Stimulated activated CD4-positive, alpha-beta T cell treated with anti-CD3 and anti-CD28 coated beads, Interleukin-2, amount 100 ng/mL, for 24 hours (primary cell): ENCODE results near the gene ZNF827.

Experiments used
- DNase-seq, 2 donors: peaks; one replicate each; pipeline ENCODE4 v3.0.0-alpha.2; 2020

Gene ZNF827

DNA sequence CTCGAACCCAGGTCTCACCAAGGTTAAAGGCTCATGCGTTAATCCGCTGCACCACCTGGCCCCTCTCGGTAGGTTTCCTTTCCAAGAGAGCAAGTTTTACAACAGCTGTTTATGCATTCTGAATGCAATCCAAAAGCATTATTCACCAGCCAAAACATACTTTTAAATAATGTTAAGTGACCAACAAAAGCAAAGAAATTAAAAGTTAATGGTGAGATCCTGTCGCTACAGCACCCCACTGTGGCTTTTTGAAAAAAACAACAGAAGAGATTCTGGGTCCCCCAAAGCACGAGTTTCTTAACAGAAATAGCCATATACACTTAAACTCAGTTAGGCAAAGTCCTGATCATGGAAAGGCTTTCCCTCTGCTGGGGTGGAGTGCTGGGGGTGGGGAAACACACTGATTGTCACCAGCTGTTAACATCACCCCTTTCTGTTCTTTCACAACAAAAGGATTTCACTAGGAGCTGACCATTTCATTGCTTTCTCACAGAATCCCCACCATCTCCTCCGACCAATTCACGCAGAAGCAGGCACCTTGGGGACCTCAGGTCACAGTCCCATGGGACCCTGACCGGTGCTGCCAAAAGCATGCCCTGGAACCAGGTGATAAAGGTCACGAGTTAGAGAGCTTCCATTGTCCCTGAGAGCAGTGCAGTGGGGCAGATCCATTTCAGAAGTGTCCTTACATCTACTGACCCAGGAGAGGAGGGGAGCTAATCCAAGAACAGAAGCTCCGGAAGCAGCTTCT, 51.2 kb downstream of the ZNF827 start:
- DNase-seq, result no peak

DNA sequence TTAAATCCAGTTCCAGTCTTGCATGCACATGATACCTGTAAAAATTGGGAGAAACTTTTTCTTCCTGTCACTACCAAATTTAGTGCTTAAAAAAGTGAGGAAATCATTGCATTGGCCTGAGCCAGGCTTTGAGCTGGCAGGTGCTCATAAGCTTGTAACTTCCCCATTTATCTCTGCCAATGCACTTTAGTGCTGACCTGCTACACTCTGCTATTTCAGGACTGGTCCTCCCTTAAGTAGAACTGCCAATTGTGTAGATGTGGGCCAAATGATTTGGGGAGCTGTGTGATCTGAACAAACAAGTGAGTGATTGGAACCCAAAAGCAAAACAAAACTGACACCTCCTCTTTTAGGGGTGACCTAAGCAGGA, 51.8 kb downstream of the ZNF827 start:
- no peak for DNase-seq

DNA sequence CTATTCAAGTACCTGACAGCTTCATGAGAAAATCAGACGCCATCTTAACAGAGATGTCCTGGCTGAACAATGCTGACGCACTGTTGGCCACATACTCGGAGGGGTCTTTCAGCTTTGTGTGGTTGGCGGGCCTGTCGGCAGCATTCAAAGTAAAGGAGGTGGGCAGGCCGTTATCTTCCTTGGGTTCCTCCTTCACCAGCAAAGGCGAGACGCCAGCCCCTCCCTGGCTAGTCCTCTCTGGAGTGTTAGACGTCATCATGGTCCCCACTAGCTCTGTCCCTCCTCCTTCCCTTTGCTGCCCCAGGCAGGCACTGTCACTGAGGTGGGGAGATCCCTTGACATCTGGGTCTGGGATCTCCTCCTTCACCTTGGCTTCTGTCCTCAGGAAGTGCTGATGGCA, 53.0 kb downstream of the ZNF827 start:
- DNase-seq, result no peak

- DNase-seq, result no peak
These were observed 53.8 kb downstream of the ZNF827 start for GRCh38 chr4:145884775-145885174.

- DNase-seq, result no peak
These were observed 55.4 kb downstream of the ZNF827 start for GRCh38 chr4:145883101-145883694.

GRCh38 chr4:145882604-145883003, 56.0 kb downstream of the ZNF827 start:
- DNase-seq, result no peak

- DNase-seq, result no peak
These were observed 56.6 kb downstream of the ZNF827 start for GRCh38 chr4:145881989-145882388.

DNA sequence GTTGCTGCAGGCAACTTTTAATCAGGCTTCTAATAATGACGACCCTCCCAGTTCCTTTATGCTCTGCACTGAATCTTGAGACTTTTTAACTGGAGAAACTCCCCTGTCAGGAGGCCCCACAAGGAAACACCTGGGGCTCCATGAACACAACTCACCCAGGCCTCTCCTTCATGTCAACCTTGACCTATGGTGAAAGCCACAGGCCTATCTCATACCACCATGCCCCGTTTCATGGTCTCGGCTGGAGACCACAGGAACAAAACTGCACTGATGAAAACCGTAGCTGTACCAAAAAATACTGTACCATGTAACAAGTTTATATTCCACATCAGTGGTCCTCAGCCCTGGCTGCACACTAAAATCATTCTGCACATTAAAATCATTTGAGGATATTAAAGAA, 57.0 kb downstream of the ZNF827 start:
- DNase-seq, result no peak

DNA sequence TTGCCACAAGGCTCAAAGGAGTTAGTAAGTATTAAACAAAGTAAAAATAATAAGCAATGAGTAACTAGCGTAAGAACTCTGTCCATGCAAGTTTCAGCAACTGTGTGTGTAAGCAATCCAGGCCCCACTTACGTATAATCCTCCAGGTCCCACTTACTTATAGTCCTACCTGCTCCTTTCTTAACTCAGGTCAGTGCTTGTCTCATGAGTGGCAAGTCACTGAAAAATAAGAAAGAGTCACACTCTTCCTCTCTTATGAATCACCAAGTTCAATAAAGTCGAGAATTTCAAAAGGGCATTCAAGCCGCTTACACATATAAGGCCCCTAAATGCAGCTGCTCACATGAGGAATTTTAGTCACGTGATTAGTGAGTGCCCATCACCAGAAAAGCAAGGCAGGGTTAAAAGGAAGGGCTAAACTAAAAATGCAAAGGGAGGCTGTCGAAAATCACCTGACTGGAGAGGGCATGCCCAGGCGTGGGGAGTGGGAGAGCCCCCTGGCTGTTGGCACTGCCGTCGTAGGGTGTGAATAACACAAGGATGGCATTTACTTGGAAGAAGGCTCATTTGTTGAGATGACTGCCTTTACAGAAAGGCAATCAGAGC, 58.2 kb downstream of the ZNF827 start:
- no peak for DNase-seq

DNA sequence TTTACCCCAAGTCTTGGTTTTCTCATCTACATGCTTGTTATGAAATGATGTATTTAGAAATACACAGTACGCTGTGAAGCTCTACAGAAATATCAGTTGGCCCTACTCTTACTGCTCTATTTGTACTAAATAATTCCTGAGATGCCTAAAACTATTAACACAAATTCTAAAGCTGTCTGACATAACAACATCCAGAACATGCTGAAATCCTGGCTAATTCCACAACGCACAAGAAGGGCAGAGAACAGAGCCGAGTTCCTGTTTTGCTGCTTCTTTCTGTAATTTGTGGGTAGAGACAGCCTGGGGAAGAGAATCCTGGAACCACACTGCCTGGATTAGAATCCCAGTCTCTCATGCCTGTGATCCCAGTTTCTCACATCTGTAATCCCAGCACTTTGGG, 59.0 kb downstream of the ZNF827 start:
- DNase-seq, result no peak

DNA sequence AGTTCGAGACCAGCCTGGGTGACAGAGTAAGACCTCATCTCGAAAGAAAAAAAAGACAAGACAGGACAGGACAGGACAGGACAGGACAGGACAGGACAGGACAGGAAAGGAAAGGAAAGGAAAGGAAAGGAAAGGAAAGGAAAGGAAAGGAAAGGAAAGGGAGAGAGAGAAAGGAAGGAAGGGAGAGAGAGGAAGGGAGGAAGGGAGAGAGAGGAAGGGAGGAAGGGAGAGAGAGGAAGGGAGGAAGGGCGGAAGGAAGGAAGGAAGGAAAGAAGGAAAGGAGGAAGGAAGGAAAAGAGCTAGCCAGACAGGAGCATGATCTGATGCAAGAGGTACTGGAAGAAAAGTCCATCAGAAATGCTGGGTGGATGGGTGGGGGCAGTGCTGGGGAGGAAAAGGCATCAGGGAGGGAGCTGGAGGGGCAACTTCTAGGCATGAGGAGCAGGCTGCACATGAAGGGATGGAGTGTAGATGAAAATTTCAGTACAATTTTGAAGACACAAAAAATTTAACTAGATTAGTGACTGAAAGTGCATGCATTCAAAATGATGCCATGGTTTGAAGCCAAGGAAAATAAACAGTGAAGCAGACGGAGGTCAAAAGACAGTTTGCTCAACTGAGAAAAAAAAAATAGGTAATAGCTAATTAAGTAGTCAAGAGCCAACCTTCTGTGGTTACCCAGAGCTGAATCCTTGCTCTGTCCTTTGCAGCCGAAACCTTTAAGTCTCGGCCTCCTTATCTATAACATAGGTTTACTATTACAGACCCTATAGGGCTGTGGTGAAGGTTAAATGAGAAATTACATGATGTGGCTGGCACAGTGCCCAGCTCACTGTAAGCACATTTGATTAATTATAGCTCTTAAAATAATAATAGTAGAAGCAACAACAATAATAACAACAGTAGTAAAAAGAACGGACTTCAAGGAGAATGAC, 59.9 kb downstream of the ZNF827 start:
- no peak for DNase-seq

DNA sequence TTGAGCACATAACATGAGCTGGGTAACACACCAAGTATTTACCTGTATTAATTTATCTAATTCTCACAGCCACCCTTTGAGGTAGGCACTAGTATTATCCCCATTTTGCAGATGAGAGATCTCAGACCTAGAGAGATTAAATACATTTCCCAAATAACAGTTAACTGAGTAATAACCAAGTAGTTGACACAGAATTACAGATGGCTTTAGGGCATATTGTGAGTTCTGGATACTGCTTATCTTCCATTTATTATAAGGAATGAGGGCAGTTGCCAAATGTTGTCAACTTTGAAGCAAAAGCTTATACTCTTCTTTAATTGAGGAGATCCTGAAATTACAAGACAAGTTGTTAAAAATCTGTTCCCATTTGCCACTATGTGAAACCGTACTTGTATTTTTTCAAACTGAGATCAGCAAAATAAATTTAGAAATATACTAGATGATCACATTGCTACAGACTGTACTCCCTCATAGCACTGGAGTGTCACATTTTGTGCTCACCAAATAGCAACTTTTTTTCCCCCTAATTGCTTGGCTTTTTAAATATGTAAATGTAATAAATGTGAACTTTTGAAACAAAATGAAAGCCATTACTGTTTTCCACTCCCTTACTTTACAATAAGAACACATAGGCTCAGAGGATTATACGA, 62.0 kb downstream of the ZNF827 start:
- DNase-seq, result no peak

DNA sequence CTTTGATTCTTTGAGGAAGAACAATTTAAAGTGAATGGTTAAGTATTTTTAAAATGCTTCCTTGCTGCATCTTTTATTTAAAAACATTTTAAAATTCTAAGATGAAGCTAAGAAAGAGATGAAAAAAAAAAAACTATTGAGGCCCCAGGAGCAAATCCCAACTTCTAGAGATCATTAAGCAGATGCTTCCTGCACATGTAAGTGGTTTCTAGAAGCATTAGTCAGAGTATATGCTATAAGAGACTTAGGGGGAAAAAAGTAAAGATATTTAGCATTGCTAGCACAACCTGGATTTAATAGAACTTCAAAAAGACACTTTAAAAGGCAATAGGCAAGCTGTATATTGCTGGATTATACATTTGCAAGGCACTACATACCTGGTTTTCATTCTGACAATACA, 64.7 kb downstream of the ZNF827 start:
- DNase-seq, result no peak

DNA sequence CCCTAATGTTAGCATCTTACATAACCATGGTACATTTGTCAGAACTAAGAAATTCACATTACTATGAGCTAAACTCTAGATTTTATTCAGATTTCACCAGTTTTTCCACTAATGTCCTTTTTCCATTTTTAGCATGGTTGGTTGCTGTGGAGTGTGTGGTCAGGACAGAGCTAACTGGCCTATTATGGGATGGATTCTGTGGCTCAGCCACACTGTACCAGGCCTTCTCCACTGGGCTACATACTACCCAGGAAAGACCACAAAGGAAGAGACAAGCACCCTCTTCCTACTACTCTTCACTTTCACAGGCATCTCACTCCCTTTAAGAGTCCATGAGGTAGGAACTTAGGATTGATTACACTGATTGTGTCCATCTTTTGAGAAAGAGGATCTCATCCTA, 67.4 kb downstream of the ZNF827 start:
- no peak for DNase-seq

GRCh38 chr4:145870155-145871020, 68.2 kb downstream of the ZNF827 start:
- DNase-seq, result no peak

GRCh38 chr4:145868637-145869409, 69.8 kb downstream of the ZNF827 start:
- no peak for DNase-seq

DNA sequence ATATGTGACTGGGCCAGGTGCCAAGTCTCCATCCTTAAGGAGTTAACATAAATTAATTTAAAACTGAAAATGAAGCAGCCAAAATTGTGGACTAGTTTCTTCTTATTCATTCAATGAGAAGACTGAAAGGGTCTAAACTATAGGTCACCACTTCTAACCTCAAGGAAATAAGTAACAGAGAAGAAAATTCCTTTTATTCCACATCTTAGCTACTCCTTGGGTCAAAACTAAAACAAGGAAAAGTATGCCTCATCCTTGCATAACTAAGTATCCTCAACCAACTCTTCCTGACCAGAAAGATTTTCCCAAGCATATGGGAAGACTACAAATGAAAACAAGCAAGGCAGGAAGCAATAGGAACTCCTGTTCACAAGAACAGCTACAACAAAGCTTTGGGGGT, 71.2 kb downstream of the ZNF827 start:
- DNase-seq, result no peak

- no peak for DNase-seq
These were observed 71.6 kb downstream of the ZNF827 start for GRCh38 chr4:145866991-145867390.

GRCh38 chr4:145865274-145865941, 73.2 kb downstream of the ZNF827 start:
- no peak for DNase-seq

DNA sequence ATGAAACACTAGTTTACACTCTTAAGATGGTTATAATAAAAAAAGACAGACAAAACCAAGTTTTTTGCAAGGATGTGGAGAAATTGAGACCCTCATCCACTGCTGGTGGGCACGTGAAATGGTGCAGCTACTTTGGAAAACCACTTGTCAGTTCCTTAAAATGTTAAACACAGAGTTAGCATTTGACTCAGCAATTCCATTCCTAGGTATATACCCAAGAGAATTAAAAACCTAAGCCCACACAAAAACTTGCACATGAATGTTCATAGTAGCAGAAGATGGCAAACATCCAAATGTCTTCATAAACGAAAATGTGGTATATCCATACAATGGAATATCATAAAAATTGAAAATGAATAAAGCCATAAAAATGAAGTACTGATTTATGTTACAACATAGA, 75.4 kb downstream of the ZNF827 start:
- no peak for DNase-seq
